SK-N-SH treated with all-trans-retinoic acid at 6 μM for 48 hours (cell line): Measurements from ENCODE around the gene RBM39.
"Not testable (repeated sequence)": the region's sequence is repeated elsewhere in the genome, so short reads cannot be mapped to it uniquely, and the experiment has no call there.

Experiments used
- CSDC2 ChIP-seq: fragments of 250-450 bp; sonication (Bioruptor Pico); IDR thresholded peaks from 2 replicates; pipeline ENCODE4 v1.5.0; 2020; ENCODE audit warnings: mild to moderate bottlenecking, moderate library complexity
- PPARA ChIP-seq: fragments of 250-450 bp; sonication (Bioruptor Pico); IDR thresholded peaks from 2 replicates; pipeline ENCODE4 v1.5.0; 2020; ENCODE audit warnings: mild to moderate bottlenecking, borderline replicate concordance
- RARB ChIP-seq: fragments of 250-450 bp; sonication (Bioruptor Pico); IDR thresholded peaks from 2 replicates; pipeline ENCODE4 v1.8.0; 2021; ENCODE audit warnings: mild to moderate bottlenecking, moderate library complexity
- SNAI2 ChIP-seq: fragments of 250-450 bp; sonication (Bioruptor Pico); IDR thresholded peaks from 2 replicates; pipeline ENCODE4 v1.5.0; 2020; ENCODE audit warnings: mild to moderate bottlenecking, moderate library complexity
- TCF4 ChIP-seq: fragments of 250-450 bp; sonication (Bioruptor Pico); IDR thresholded peaks from 2 replicates; pipeline ENCODE4 v1.8.0; 2021; ENCODE audit warnings: mild to moderate bottlenecking, moderate library complexity, borderline replicate concordance
- ZFP3 ChIP-seq: fragments of 250-450 bp; sonication (Bioruptor Pico); IDR thresholded peaks from 2 replicates; pipeline ENCODE4 v1.5.0; 2020; ENCODE audit warnings: mild to moderate bottlenecking, moderate library complexity
- ZFP30 ChIP-seq: fragments of 450-650 bp; formaldehyde crosslinking; IDR thresholded peaks from 2 replicates; pipeline ENCODE4 v1.5.0; 2022; ENCODE audit warnings: mild to moderate bottlenecking, moderate library complexity
- ZNF565 ChIP-seq: fragments of 450-650 bp; formaldehyde crosslinking; conservative IDR thresholded peaks from 2 replicates; pipeline ENCODE4 v1.5.0; 2020; ENCODE audit warnings: low read depth, mild to moderate bottlenecking, moderate library complexity
- ZNF70 ChIP-seq: fragments of 450-650 bp; formaldehyde crosslinking; IDR thresholded peaks from 2 replicates; pipeline ENCODE4 v1.5.0; 2020; ENCODE audit warnings: mild to moderate bottlenecking, moderate library complexity
- ZNF8 ChIP-seq: fragments of 450-650 bp; formaldehyde crosslinking; IDR thresholded peaks from 2 replicates; pipeline ENCODE4 v1.5.0; 2020; ENCODE audit warnings: mild to moderate bottlenecking, moderate library complexity
- TF ChIP-seq, protein P1 (sequence below): fragments of 250-450 bp; sonication (Bioruptor Pico); IDR thresholded peaks from 2 replicates; pipeline ENCODE4 v1.8.0; 2020; ENCODE audit warnings: mild to moderate bottlenecking, moderate library complexity, borderline replicate concordance
- TF ChIP-seq, protein P2 (sequence below): fragments of 250-450 bp; sonication (Bioruptor Pico); IDR thresholded peaks from 2 replicates; pipeline ENCODE4 v1.5.1; 2021; ENCODE audit warnings: mild to moderate bottlenecking, moderate library complexity
- TF ChIP-seq, protein P3 (sequence below): fragments of 250-450 bp; sonication (Bioruptor Pico); IDR thresholded peaks from 2 replicates; pipeline ENCODE4 v1.8.0; 2021; ENCODE audit warnings: low read depth, mild to moderate bottlenecking, moderate library complexity, borderline replicate concordance
- TF ChIP-seq, protein P4 (sequence below): fragments of 250-450 bp; sonication (Bioruptor Pico); IDR thresholded peaks from 2 replicates; pipeline ENCODE4 v1.5.0; 2020; ENCODE audit warnings: mild to moderate bottlenecking, moderate library complexity

- TF ChIP-seq, protein P1, sequence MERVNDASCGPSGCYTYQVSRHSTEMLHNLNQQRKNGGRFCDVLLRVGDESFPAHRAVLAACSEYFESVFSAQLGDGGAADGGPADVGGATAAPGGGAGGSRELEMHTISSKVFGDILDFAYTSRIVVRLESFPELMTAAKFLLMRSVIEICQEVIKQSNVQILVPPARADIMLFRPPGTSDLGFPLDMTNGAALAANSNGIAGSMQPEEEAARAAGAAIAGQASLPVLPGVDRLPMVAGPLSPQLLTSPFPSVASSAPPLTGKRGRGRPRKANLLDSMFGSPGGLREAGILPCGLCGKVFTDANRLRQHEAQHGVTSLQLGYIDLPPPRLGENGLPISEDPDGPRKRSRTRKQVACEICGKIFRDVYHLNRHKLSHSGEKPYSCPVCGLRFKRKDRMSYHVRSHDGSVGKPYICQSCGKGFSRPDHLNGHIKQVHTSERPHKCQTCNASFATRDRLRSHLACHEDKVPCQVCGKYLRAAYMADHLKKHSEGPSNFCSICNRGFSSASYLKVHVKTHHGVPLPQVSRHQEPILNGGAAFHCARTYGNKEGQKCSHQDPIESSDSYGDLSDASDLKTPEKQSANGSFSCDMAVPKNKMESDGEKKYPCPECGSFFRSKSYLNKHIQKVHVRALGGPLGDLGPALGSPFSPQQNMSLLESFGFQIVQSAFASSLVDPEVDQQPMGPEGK (CRISPR knock-in tag): not testable (repeated sequence)
- TF ChIP-seq, protein P2, sequence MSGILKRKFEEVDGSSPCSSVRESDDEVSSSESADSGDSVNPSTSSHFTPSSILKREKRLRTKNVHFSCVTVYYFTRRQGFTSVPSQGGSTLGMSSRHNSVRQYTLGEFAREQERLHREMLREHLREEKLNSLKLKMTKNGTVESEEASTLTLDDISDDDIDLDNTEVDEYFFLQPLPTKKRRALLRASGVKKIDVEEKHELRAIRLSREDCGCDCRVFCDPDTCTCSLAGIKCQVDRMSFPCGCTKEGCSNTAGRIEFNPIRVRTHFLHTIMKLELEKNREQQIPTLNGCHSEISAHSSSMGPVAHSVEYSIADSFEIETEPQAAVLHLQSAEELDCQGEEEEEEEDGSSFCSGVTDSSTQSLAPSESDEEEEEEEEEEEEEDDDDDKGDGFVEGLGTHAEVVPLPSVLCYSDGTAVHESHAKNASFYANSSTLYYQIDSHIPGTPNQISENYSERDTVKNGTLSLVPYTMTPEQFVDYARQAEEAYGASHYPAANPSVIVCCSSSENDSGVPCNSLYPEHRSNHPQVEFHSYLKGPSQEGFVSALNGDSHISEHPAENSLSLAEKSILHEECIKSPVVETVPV (CRISPR knock-in tag): not testable (repeated sequence)
- not testable (repeated sequence) for TF ChIP-seq ZFP3; SNAI2 (CRISPR knock-in tag); TCF4 (CRISPR knock-in tag); RARB; PPARA; ZNF565 (CRISPR knock-in tag); ZNF8 (CRISPR knock-in tag); CSDC2 (CRISPR knock-in tag); ZFP30 (CRISPR knock-in tag); ZNF70 (CRISPR knock-in tag)
- TF ChIP-seq, protein P3, sequence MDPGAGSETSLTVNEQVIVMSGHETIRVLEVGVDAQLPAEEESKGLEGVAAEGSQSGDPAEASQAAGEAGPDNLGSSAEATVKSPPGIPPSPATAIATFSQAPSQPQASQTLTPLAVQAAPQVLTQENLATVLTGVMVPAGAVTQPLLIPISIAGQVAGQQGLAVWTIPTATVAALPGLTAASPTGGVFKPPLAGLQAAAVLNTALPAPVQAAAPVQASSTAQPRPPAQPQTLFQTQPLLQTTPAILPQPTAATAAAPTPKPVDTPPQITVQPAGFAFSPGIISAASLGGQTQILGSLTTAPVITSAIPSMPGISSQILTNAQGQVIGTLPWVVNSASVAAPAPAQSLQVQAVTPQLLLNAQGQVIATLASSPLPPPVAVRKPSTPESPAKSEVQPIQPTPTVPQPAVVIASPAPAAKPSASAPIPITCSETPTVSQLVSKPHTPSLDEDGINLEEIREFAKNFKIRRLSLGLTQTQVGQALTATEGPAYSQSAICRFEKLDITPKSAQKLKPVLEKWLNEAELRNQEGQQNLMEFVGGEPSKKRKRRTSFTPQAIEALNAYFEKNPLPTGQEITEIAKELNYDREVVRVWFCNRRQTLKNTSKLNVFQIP (CRISPR knock-in tag): not testable (repeated sequence)
- TF ChIP-seq, protein P4, sequence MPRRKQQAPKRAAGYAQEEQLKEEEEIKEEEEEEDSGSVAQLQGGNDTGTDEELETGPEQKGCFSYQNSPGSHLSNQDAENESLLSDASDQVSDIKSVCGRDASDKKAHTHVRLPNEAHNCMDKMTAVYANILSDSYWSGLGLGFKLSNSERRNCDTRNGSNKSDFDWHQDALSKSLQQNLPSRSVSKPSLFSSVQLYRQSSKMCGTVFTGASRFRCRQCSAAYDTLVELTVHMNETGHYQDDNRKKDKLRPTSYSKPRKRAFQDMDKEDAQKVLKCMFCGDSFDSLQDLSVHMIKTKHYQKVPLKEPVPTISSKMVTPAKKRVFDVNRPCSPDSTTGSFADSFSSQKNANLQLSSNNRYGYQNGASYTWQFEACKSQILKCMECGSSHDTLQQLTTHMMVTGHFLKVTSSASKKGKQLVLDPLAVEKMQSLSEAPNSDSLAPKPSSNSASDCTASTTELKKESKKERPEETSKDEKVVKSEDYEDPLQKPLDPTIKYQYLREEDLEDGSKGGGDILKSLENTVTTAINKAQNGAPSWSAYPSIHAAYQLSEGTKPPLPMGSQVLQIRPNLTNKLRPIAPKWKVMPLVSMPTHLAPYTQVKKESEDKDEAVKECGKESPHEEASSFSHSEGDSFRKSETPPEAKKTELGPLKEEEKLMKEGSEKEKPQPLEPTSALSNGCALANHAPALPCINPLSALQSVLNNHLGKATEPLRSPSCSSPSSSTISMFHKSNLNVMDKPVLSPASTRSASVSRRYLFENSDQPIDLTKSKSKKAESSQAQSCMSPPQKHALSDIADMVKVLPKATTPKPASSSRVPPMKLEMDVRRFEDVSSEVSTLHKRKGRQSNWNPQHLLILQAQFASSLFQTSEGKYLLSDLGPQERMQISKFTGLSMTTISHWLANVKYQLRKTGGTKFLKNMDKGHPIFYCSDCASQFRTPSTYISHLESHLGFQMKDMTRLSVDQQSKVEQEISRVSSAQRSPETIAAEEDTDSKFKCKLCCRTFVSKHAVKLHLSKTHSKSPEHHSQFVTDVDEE (CRISPR knock-in tag): not testable (repeated sequence)
These were observed 43.5 kb upstream of the RBM39 start for GRCh38 chr20:35785541-35785940.
